BLaER1 treated with 17β-estradiol and CSF1 and Interleukin-3, amounts not matched to agents 10 nM and 100 nM (cell line): ENCODE data around the gene CAMKK2.

Experiments
- H3K27ac ChIP-seq, 11 experiments: shearing (Covaris generic); formaldehyde crosslinking; 2 replicates each; pipeline ENCODE4 v1.8.1; 2022
- H3K27me3 ChIP-seq, 11 experiments: shearing (Covaris generic); formaldehyde crosslinking; 2 replicates each; pipeline ENCODE4 v1.8.1; 2022
- H3K36me3 ChIP-seq, 11 experiments: shearing (Covaris generic); formaldehyde crosslinking; 2 replicates each; pipeline ENCODE4 v1.8.1; 2022
- H3K4me1 ChIP-seq, 10 experiments: shearing (Covaris generic); formaldehyde crosslinking; 2 replicates each; pipeline ENCODE4 v1.8.1; 2022
- H3K4me2 ChIP-seq, 11 experiments: shearing (Covaris generic); formaldehyde crosslinking; 2 replicates each; pipeline ENCODE4 v1.8.1; 2022
- H3K4me3 ChIP-seq, 10 experiments: shearing (Covaris generic); formaldehyde crosslinking; 2 replicates each; pipeline ENCODE4 v1.8.1; 2022
- H3K9ac ChIP-seq, 11 experiments: shearing (Covaris generic); formaldehyde crosslinking; 2 replicates each; pipeline ENCODE4 v1.8.1; 2022
- H3K9me3 ChIP-seq, 11 experiments: shearing (Covaris generic); formaldehyde crosslinking; replicated peaks in 1 of 11; 2 replicates each; pipeline ENCODE4 v1.8.1; 2022
- H4K20me1 ChIP-seq, 11 experiments: shearing (Covaris generic); formaldehyde crosslinking; 2 replicates each; pipeline ENCODE4 v1.8.1; 2022
- Cebpa-rat ChIP-seq, 11 experiments: shearing (Covaris generic); IDR thresholded peaks; 2 replicates each; pipeline ENCODE4 v1.8.1; 2022

CAMKK2 gene

DNA sequence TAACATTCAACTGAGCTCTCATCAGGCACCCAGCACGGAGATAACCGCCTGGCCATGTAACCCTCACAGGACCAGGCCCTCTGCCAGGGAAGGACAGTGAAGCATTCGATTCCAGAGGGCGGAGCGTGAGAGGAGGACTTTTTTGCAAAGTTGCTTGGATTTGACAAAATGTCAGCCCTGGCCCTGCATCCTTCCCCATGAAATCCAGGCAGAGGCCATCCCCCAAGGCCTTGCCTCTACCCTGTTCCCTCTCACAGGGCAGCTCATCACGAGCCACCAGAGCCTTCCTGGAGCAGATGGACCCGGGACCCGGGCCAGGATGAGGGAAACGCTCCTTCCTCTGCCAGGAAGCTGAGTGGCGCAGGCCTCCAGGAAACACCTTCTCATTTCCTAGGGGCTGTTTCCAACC is 17.0 kb downstream of the CAMKK2 start:
- Histone ChIP-seq H3K4me1 (peaks cover 0 to 33% (median 8%) of the 10 kb centered on the region in 10 experiments; a peak in 10 of 20 replicates), H3K4me3 (no peak overlapping the region), H3K27me3 (no peaks in the 10 kb centered on the region), H3K36me3 (peaks cover 51 to 88% (median 83%) of the 10 kb centered on the region in 11 experiments), H4K20me1 (peaks cover 45 to 100% (median 80%) of the 10 kb centered on the region in 11 experiments; a peak in 21 of 22 replicates), H3K9ac (no peak overlapping the region), H3K27ac (peak overlapping the region in 1 of 11 experiments; percentile 32; a peak in 2 of 22 replicates), H3K4me2 (no peak overlapping the region), H3K9me3 (peaks cover 0 to 7% (median 0%) of the 10 kb centered on the region in 11 experiments; a peak in 1 of 22 replicates)
- no peak for TF ChIP-seq Cebpa-rat (IDR thresholded peaks at IDR 0.05)

- H3K9me3 ChIP-seq = peaks cover 0 to 7% (median 0%) of the 10 kb centered on the region in 11 experiments; a peak in 1 of 22 replicates
- TF ChIP-seq Cebpa-rat (IDR thresholded peaks at IDR 0.05) = no peak
- no peak overlapping the region for H3K4me3 ChIP-seq
- H3K36me3 ChIP-seq = peaks cover 56 to 88% (median 83%) of the 10 kb centered on the region in 11 experiments
- no peak overlapping the region for H3K4me2 ChIP-seq
- no peak overlapping the region for H3K9ac ChIP-seq
- no peaks in the 10 kb centered on the region for H3K27me3 ChIP-seq
- peaks cover 0 to 30% (median 8%) of the 10 kb centered on the region in 10 experiments; a peak in 10 of 20 replicates for H3K4me1 ChIP-seq
- H3K27ac ChIP-seq = peak overlapping the region in 1 of 11 experiments; percentile 32; a peak in 2 of 22 replicates
- H4K20me1 ChIP-seq = peaks cover 45 to 100% (median 80%) of the 10 kb centered on the region in 11 experiments; a peak in 21 of 22 replicates
Observed at GRCh38 chr12:121279071-121279375, 17.5 kb downstream of the CAMKK2 start.

GRCh38 chr12:121278169-121279070 is 18.1 kb downstream of the CAMKK2 start:
- Histone ChIP-seq H3K36me3 (peaks cover 58 to 88% (median 83%) of the 10 kb centered on the region in 11 experiments), H4K20me1 (peaks cover 42 to 100% (median 80%) of the 10 kb centered on the region in 11 experiments; a peak in 21 of 22 replicates), H3K9me3 (peaks cover 0 to 7% (median 0%) of the 10 kb centered on the region in 11 experiments; a peak in 1 of 22 replicates), H3K4me2 (peak overlapping the region in 2 of 11 experiments; percentile 48 to 58; a peak in 2 of 22 replicates), H3K9ac (no peak overlapping the region), H3K4me1 (peaks cover 0 to 30% (median 8%) of the 10 kb centered on the region in 10 experiments; a peak in 10 of 20 replicates), H3K4me3 (no peak overlapping the region), H3K27ac (peak overlapping the region in 2 of 11 experiments; percentile 32 to 53; a peak in 3 of 22 replicates), H3K27me3 (no peaks in the 10 kb centered on the region)
- TF ChIP-seq Cebpa-rat (IDR thresholded peaks at IDR 0.05) = no peak

DNA sequence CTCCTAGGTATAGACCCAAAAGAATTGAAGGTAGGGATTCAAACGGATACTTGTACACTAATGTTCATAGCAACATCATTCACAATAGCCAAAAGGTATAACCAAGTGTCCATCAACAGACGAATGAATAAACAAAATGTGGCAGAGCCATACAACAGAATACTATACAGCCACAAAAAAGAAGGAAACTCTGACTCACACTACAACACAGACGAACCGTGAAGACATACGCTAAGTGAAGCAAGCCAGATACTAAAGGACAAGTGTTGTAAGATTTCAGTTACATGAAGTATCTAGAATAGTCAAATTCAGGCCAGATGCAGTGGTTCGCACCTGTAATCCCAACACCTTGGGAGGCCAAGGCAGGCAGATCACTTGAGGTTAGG is 19.1 kb downstream of the CAMKK2 start:
- peaks cover 0 to 30% (median 8%) of the 10 kb centered on the region in 10 experiments; a peak in 10 of 20 replicates for H3K4me1 ChIP-seq
- H3K36me3 ChIP-seq = peaks cover 58 to 88% (median 84%) of the 10 kb centered on the region in 11 experiments
- H3K4me2 ChIP-seq = peak overlapping the region in 5 of 11 experiments; percentile 19 to 58 (median 48); a peak in 10 of 22 replicates
- peaks cover 0 to 7% (median 0%) of the 10 kb centered on the region in 11 experiments; a peak in 1 of 22 replicates for H3K9me3 ChIP-seq
- no peak for TF ChIP-seq Cebpa-rat (IDR thresholded peaks at IDR 0.05)
- no peaks in the 10 kb centered on the region for H3K27me3 ChIP-seq
- peak overlapping the region in 3 of 11 experiments; percentile 16 to 53 (median 42); a peak in 5 of 22 replicates for H3K27ac ChIP-seq
- no peak overlapping the region for H3K4me3 ChIP-seq
- peaks cover 39 to 100% (median 80%) of the 10 kb centered on the region in 11 experiments; a peak in 21 of 22 replicates for H4K20me1 ChIP-seq
- peak overlapping the region in 1 of 11 experiments; percentile 18; a peak in 1 of 22 replicates for H3K9ac ChIP-seq

GRCh38 chr12:121274036-121274763 is 22.3 kb downstream of the CAMKK2 start:
- H3K4me3 ChIP-seq = no peak overlapping the region
- H3K9ac ChIP-seq = no peak overlapping the region
- H3K27ac ChIP-seq = no peak overlapping the region
- H3K9me3 ChIP-seq = peaks cover 0 to 7% (median 0%) of the 10 kb centered on the region in 11 experiments; a peak in 1 of 22 replicates
- TF ChIP-seq Cebpa-rat (IDR thresholded peaks at IDR 0.05) = no peak
- peaks cover 0 to 28% (median 8%) of the 10 kb centered on the region in 10 experiments; a peak in 10 of 20 replicates for H3K4me1 ChIP-seq
- H3K36me3 ChIP-seq = peaks cover 71 to 97% (median 95%) of the 10 kb centered on the region in 11 experiments
- peaks cover 20 to 100% (median 69%) of the 10 kb centered on the region in 11 experiments; a peak in 21 of 22 replicates for H4K20me1 ChIP-seq
- no peaks in the 10 kb centered on the region for H3K27me3 ChIP-seq
- H3K4me2 ChIP-seq = no peak overlapping the region

GRCh38 chr12:121273364-121273896 is 23.1 kb downstream of the CAMKK2 start:
- Histone ChIP-seq H3K9ac (no peak overlapping the region), H3K9me3 (peaks cover 0 to 7% (median 0%) of the 10 kb centered on the region in 11 experiments; a peak in 1 of 22 replicates), H3K4me2 (no peak overlapping the region), H3K27ac (no peak overlapping the region), H3K4me1 (peaks cover 0 to 21% (median 8%) of the 10 kb centered on the region in 10 experiments; a peak in 10 of 20 replicates), H3K27me3 (no peaks in the 10 kb centered on the region), H4K20me1 (peaks cover 13 to 98% (median 61%) of the 10 kb centered on the region in 11 experiments; a peak in 20 of 22 replicates), H3K36me3 (peaks cover 71 to 97% (median 95%) of the 10 kb centered on the region in 11 experiments), H3K4me3 (no peak overlapping the region)
- no peak for TF ChIP-seq Cebpa-rat (IDR thresholded peaks at IDR 0.05)

- H3K4me2 ChIP-seq = no peak overlapping the region
Observed at GRCh38 chr12:121267822-121268221, 28.7 kb downstream of the CAMKK2 start.

GRCh38 chr12:121264951-121265515 is 31.5 kb downstream of the CAMKK2 start:
- peaks cover 95 to 100% (median 100%) of the 10 kb centered on the region in 11 experiments for H3K36me3 ChIP-seq
- H4K20me1 ChIP-seq = peaks cover 0 to 32% (median 5%) of the 10 kb centered on the region in 11 experiments; a peak in 10 of 22 replicates
- no peaks in the 10 kb centered on the region for H3K4me1 ChIP-seq
- no peak overlapping the region for H3K4me3 ChIP-seq
- H3K27me3 ChIP-seq = no peaks in the 10 kb centered on the region
- TF ChIP-seq Cebpa-rat (IDR thresholded peaks at IDR 0.05) = no peak
- H3K27ac ChIP-seq = no peak overlapping the region
- no peaks in the 10 kb centered on the region for H3K9me3 ChIP-seq
- H3K4me2 ChIP-seq = no peak overlapping the region
- no peak overlapping the region for H3K9ac ChIP-seq

More at GRCh38 chr12:121267822-121268221, 28.7 kb downstream of the CAMKK2 start:
- Histone ChIP-seq H3K9ac (no peak overlapping the region), H3K4me3 (no peak overlapping the region), H4K20me1 (peaks cover 0 to 55% (median 18%) of the 10 kb centered on the region in 11 experiments; a peak in 15 of 22 replicates), H3K4me1 (no peaks in the 10 kb centered on the region), H3K36me3 (peaks cover 88 to 100% (median 99%) of the 10 kb centered on the region in 11 experiments), H3K27ac (no peak overlapping the region), H3K27me3 (no peaks in the 10 kb centered on the region), H3K9me3 (no peaks in the 10 kb centered on the region)
- no peak for TF ChIP-seq Cebpa-rat (IDR thresholded peaks at IDR 0.05)
